Prostate gland (tissue), 2 donors: ENCODE measurements around the gene RFX7.

Experiments
- CTCF ChIP-seq, 4 experiments: fragments of 200-600 bp in 2 of 4; fragments of 450-650 bp in 2 of 4; sonication (generic) in 2 of 4; IDR thresholded peaks; 1 replicate in 3 of 4; 2 replicates in 1 of 4; pipeline ENCODE4 v1.5.1; 2016 to 2019; ENCODE audit warnings: antibody characterized with exemption in 4 of 4, mild to moderate bottlenecking in 2 of 4, moderate library complexity in 2 of 4
- POLR2A ChIP-seq: fragments of 450-650 bp; IDR thresholded peaks from one replicate; pipeline ENCODE4 v1.6.1; 2016; ENCODE audit warnings: antibody characterized with exemption, mild to moderate bottlenecking
- POLR2AphosphoS5 ChIP-seq: sonication (generic); formaldehyde crosslinking; IDR thresholded peaks from one replicate; pipeline ENCODE4 v1.6.1; 2017; ENCODE audit warnings: antibody characterized with exemption

GRCh38 chr15:56247266-56247665, 3.6 kb upstream of the RFX7 start:
- TF ChIP-seq POLR2AphosphoS5 (no peak), CTCF (IDR thresholded peaks at IDR 0.05) (no peak), POLR2A (no peak)
